Adrenal gland (tissue), 12 donors: ENCODE data around the gene CEP128. TPM values are rescaled to one million over a fixed set of nuclear protein-coding genes. Genes with fewer than 3 reads are reported as not detected.

Experiments
- DNase-seq, 7 donors: peaks; one replicate each; pipeline ENCODE4 v3.0.0-alpha.2; 2019 to 2020
- H3K27ac ChIP-seq, 5 donors: fragments of 200-600 bp; sonication (generic) in 4 of 5; 1 replicate in 3 of 5; 2 replicates in 2 of 5; pipeline versions ENCODE4 v1.5.1 to v1.8.0; 2016 to 2020; ENCODE audit warnings: mild to moderate bottlenecking in 1 of 5
- H3K27me3 ChIP-seq: fragments of 200-600 bp; 2 replicates; pipeline ENCODE4 v1.8.0; 2021
- H3K36me3 ChIP-seq, 2 donors: fragments of 200-600 bp; replicated peaks in 1 of 2; 1 replicate in 1 of 2; 2 replicates in 1 of 2; pipeline versions ENCODE4 v1.5.1 to v1.8.0; 2018 to 2022
- H3K4me1 ChIP-seq, 2 donors: fragments of 200-600 bp; replicated peaks in 1 of 2; 1 replicate in 1 of 2; 2 replicates in 1 of 2; pipeline versions ENCODE4 v1.5.1 to v1.8.0; 2018 to 2021
- H3K4me3 ChIP-seq, 4 donors: fragments of 200-600 bp; sonication (generic) in 3 of 4; one replicate each; pipeline ENCODE4 v1.5.1; 2016 to 2018
- H3K9me3 ChIP-seq, 3 donors: fragments of 200-600 bp; sonication (generic) in 1 of 3; replicated peaks in 1 of 3; 1 replicate in 2 of 3; 2 replicates in 1 of 3; pipeline versions ENCODE4 v1.5.1 to v1.8.0; 2016 to 2021
- CTCF ChIP-seq, 6 experiments: fragments of 450-650 bp in 4 of 6; fragments of 200-600 bp in 2 of 6; sonication (generic) in 1 of 6; IDR thresholded peaks; 1 replicate in 5 of 6; 2 replicates in 1 of 6; pipeline versions ENCODE4 v1.5.1 to v1.8.0; 2016 to 2021; ENCODE audit warnings: antibody characterized with exemption in 6 of 6, mild to moderate bottlenecking in 2 of 6, moderate library complexity in 1 of 6
- POLR2A ChIP-seq, 2 donors: fragments of 450-650 bp; IDR thresholded peaks; one replicate each; pipeline ENCODE4 v1.6.1; 2017; ENCODE audit warnings: antibody characterized with exemption in 2 of 2, mild to moderate bottlenecking in 2 of 2, moderate library complexity in 1 of 2
- WGBS, 4 donors: extraction: QIAGEN DNeasy Blood & Tissue Kit in 2 of 4; methylation state at CpG; one replicate each; pipeline versions ENCODE4 v1.1.5 to v1.1.7; 2013 to 2017; 5-methylcytosine and 5-hydroxymethylcytosine counted together
- intact Hi-C, 2 donors: fragments of 100-400 bp; cut with DNase I; formaldehyde crosslinking; loops; one replicate each; pipeline versions ENCODE4 v1.14.1 to v1.15.0; 2022 to 2023
- polyA plus RNA-seq, 3 donors: library from polyadenylated mRNA; stranded (reverse); fragments of 200-250 nt in 2 of 3; fragments of 350-450 nt in 1 of 3; fragmentation: Illumina TruSeq in 1 of 3; extraction: RNeasy Lipid Tissue Mini Kit (QIAGEN cat#74804) in 1 of 3; gene quantifications; one replicate each; pipeline ENCODE4 v1.2.3, GENCODE V29; 2013 to 2014
- total RNA-seq, 9 donors: library from RNA; depleted of rRNA in 4 of 9; stranded (reverse); fragments of >200 nt in 4 of 9; fragments of 120-200 nt in 1 of 9; fragmentation: NEBNext Ultra II Directional in 1 of 9; extraction: Animal tissue kit (Norgen Biotek cat#: 25700) in 1 of 9; gene quantifications; one replicate each; pipeline versions ENCODE4 v1.1.0 to v1.2.4, GENCODE V29; 2013 to 2023
- donor health status: healthy with polysubstance abuse.
- donor health status: Bipolar disorder and iron deficiency.
- donor health status: DM: yes; HTN: yes; CAD: no.
- donor health status: DM: no; HTN: no; CAD: no.
- donor health status: DM: no; HTN: no; CAD: no.
- donor health status: DM: yes; HTN: yes; CAD: no.

CEP128 gene
- total and polyA plus RNA-seq, 12 donors: 1.1 to 5.2 (median 3.1) TPM

- intact Hi-C loops: no loop called here
- Histone ChIP-seq H3K4me1 (no peaks in the 10 kb centered on the region), H3K27me3 (no peaks in the 10 kb centered on the region), H3K4me3 (no peak overlapping the region), H3K9me3 (peaks cover 0 to 8% (median 5%) of the 10 kb centered on the region in 3 donors), H3K36me3 (no peaks in the 10 kb centered on the region), H3K27ac (no peak overlapping the region)
- DNase-seq: no peak
- WGBS, 4 donors: 78 to 87% (median 82%) methylated on average over 3 of the region's 3 CpGs
- TF ChIP-seq CTCF (IDR thresholded peaks at IDR 0.05) (peak in 1 of 6 experiments; percentile 18), POLR2A (IDR thresholded peaks at IDR 0.05) (no peak)
Measured at GRCh38 chr14:80862983-80863382, 78.6 kb downstream of the CEP128 start.

DNA sequence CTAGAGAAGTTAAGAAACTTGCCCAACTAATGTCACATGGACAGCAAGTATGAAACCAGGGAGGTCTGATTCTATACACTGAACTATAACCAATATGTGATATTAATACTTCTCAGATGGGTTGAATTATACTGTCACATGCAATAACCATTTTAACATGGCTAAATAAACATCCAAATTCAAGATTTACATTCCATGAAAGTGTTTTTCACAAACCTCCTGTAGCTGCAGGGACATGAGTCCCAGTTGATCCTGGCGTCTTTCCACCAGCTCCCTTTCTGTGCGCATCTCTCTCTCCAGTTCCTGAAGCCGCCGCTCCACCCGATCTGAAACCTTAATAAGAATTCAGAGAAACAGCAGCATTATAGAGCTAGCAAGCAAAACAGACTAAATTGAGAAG is 79.0 kb downstream of the CEP128 start:
- DNase-seq: no peak
- no peak overlapping the region for H3K27ac ChIP-seq
- no peaks in the 10 kb centered on the region for H3K36me3 ChIP-seq
- no peak for TF ChIP-seq CTCF (IDR thresholded peaks at IDR 0.05)
- TF ChIP-seq POLR2A (IDR thresholded peaks at IDR 0.05): no peak
- peaks cover 0 to 4% (median under 1%) of the 10 kb centered on the region in 3 donors for H3K9me3 ChIP-seq
- intact Hi-C loops: no loop called here
- no peaks in the 10 kb centered on the region for H3K27me3 ChIP-seq
- WGBS, 4 donors: 91 to 96% (median 95%) methylated on average over 5 of the region's 5 CpGs
- no peak overlapping the region for H3K4me3 ChIP-seq
- no peaks in the 10 kb centered on the region for H3K4me1 ChIP-seq

- no peak overlapping the region for H3K4me3 ChIP-seq
- DNase-seq: no peak
- no peaks in the 10 kb centered on the region for H3K36me3 ChIP-seq
- no peaks in the 10 kb centered on the region for H3K27me3 ChIP-seq
- TF ChIP-seq POLR2A (IDR thresholded peaks at IDR 0.05) (no peak), CTCF (IDR thresholded peaks at IDR 0.05) (peak; percentile 41 to 88 (median 68))
- WGBS, 4 donors: 35 to 38% (median 35%) methylated on average over 4 of the region's 4 CpGs
- H3K9me3 ChIP-seq: peaks cover 0 to 12% (median 0%) of the 10 kb centered on the region in 3 donors
- no peaks in the 10 kb centered on the region for H3K4me1 ChIP-seq
- intact Hi-C loops: no loop called here
- H3K27ac ChIP-seq: no peak overlapping the region
Measured at GRCh38 chr14:80850197-80850814, 91.2 kb downstream of the CEP128 start.

GRCh38 chr14:80847070-80847469 is 94.5 kb downstream of the CEP128 start:
- intact Hi-C loops: loop anchor here in 1 of 2 donors (10.0 kb wide), 1 partner anchor 792 kb away; no protein-coding TSS in a partner anchor
- TF ChIP-seq CTCF (IDR thresholded peaks at IDR 0.05) (no peak), POLR2A (IDR thresholded peaks at IDR 0.05) (no peak)
- no peak overlapping the region for H3K4me3 ChIP-seq
- H3K27me3 ChIP-seq: no peaks in the 10 kb centered on the region
- H3K27ac ChIP-seq: no peak overlapping the region
- no peak for DNase-seq
- 62 to 89% (median 85%) methylated on average over 2 of the region's 2 CpGs for WGBS, 4 donors
- H3K36me3 ChIP-seq: no peaks in the 10 kb centered on the region
- no peaks in the 10 kb centered on the region for H3K4me1 ChIP-seq
- H3K9me3 ChIP-seq: peaks cover 0 to 17% (median 0%) of the 10 kb centered on the region in 3 donors
